ENCODE measurements around the gene HIVEP1.

DNA sequence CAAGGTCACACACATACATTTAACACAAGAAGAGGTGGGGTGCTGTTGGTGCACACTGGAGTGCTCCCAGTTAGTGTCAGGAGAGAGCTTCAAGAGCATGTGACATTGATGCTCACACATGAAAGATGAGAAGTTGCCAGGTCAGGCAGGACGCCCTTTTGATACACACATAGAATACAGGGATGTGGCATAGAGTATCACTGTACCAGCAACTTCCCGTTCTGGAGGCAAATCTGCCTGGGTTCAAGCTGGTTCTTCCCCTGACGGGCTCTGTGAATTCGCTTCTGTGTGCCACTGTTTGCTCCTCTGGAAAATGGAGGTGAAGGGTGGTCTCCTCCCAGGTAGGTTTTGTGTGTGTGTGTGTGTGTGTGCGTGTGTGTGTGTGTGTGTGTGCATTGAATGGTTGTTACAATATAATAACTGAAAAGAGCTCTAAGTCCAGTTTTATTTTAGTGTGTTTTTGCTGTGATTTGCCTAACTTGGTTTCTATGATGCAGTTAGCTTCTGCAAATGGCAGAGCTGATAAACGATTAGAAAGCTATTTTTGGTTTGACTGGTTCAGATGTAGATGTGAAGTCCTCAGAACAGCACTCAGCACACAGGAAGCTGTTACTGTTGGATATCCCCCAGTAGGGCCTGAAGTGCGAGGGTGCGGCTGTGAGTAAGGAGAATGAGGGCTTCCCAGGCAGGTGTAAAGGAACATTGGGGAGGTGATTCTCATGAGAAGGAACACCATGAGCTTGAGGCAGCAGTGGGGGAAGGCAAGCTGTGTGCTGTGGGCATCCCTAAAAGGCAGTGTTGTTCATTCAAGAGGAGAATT lies 53.4 kb downstream of the HIVEP1 start:
- TF ChIP-seq ATF3 (IDR thresholded peaks at IDR 0.05; ENCODE audit: insufficient read depth, low read depth, low read length) (no peak), GABPA (IDR thresholded peaks at IDR 0.05; ENCODE audit: borderline replicate concordance, insufficient read depth, low read length) (no peak), POLR2A (IDR thresholded peaks at IDR 0.05; ENCODE audit: control extremely low read depth in 1 of 2, low read depth in 2 of 2, low read length in 2 of 2) (no peak), EZH2 (IDR thresholded peaks at IDR 0.05; ENCODE audit: low read depth, low read length, severe bottlenecking) (no peak), POLR2AphosphoS5 (IDR thresholded peaks at IDR 0.05; ENCODE audit: low read depth, low read length) (no peak), TBP (IDR thresholded peaks at IDR 0.05; ENCODE audit: low read depth, low read length) (no peak), RXRA (IDR thresholded peaks at IDR 0.05; ENCODE audit: insufficient read depth, low read depth, low read length) (no peak), SIN3A (conservative IDR thresholded peaks at IDR 0.05 in 1 of 2, IDR thresholded peaks at IDR 0.05 in 1 of 2; ENCODE audit: low read depth in 1 of 2, low read length in 2 of 2) (no peak), TCF12 (IDR thresholded peaks at IDR 0.05; ENCODE audit: low read depth, low read length) (no peak), PHF8 (conservative IDR thresholded peaks at IDR 0.05; ENCODE audit: low read depth, low read length) (no peak), SP1 (IDR thresholded peaks at IDR 0.05; ENCODE audit: low read depth, low read length) (no peak)
- TF ChIP-seq, protein P1, sequence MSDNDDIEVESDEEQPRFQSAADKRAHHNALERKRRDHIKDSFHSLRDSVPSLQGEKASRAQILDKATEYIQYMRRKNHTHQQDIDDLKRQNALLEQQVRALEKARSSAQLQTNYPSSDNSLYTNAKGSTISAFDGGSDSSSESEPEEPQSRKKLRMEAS (IDR thresholded peaks at IDR 0.05): no peak
- TF ChIP-seq, protein P2, sequence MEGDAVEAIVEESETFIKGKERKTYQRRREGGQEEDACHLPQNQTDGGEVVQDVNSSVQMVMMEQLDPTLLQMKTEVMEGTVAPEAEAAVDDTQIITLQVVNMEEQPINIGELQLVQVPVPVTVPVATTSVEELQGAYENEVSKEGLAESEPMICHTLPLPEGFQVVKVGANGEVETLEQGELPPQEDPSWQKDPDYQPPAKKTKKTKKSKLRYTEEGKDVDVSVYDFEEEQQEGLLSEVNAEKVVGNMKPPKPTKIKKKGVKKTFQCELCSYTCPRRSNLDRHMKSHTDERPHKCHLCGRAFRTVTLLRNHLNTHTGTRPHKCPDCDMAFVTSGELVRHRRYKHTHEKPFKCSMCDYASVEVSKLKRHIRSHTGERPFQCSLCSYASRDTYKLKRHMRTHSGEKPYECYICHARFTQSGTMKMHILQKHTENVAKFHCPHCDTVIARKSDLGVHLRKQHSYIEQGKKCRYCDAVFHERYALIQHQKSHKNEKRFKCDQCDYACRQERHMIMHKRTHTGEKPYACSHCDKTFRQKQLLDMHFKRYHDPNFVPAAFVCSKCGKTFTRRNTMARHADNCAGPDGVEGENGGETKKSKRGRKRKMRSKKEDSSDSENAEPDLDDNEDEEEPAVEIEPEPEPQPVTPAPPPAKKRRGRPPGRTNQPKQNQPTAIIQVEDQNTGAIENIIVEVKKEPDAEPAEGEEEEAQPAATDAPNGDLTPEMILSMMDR (IDR thresholded peaks at IDR 0.05; ENCODE audit: control extremely low read depth in 1 of 3, insufficient read depth in 1 of 3, low read depth in 1 of 3, low read length in 3 of 3): no peak
